CD4-positive, alpha-beta T cell (primary cell): Measurements from ENCODE around the gene PIAS1. TPM values are rescaled to one million over a fixed set of nuclear protein-coding genes. Genes with fewer than 3 reads are reported as not detected.
"Not testable (repeated sequence)": the region's sequence is repeated elsewhere in the genome, so short reads cannot be mapped to it uniquely, and the experiment has no call there.

Source experiments
- ATAC-seq: fragments of 200-7000 bp; cut with Tn5 transposase; one replicate; pipeline ENCODE4 v1.10.0; 2022; ENCODE audit warnings: mild to moderate bottlenecking; ENCODE audit not compliant: poor library complexity
- CTCF ChIA-PET: fragments of 350-600 bp; sonication (Branson Sonifier 250); formaldehyde crosslinking; loops from one replicate; lab custom pipeline; 2021; ENCODE audit warnings: antibody characterized with exemption, inconsistent platforms; lab: Charles Lee
- POLR2A ChIA-PET: fragments of 350-600 bp; sonication (Branson Sonifier 250); formaldehyde crosslinking; loops from one replicate; lab custom pipeline; 2021; ENCODE audit warnings: antibody characterized with exemption, inconsistent platforms; lab: Charles Lee
- DNase-seq, 14 experiments: peaks; one replicate each; pipeline ENCODE4 v3.0.0-alpha.2; 2013 to 2020; ENCODE audit warnings: mixed read lengths in 2 of 14
- H3K27ac ChIP-seq, 2 donors: one replicate each; pipeline versions ENCODE4 v1.5.1 to v1.7.0; 2013; ENCODE audit warnings: low read length in 2 of 2, low read depth in 1 of 2, mild to moderate bottlenecking in 1 of 2
- H3K27me3 ChIP-seq, 2 experiments: 1 replicate in 1 of 2; 2 replicates in 1 of 2; pipeline versions ENCODE4 v1.6.1 to v1.7.0; 2013; ENCODE audit warnings: low read length in 2 of 2, control low read depth in 1 of 2, mild to moderate bottlenecking in 1 of 2, moderate library complexity in 1 of 2; ENCODE audit not compliant: insufficient read depth in 2 of 2, control insufficient read depth in 1 of 2
- H3K36me3 ChIP-seq: one replicate; pipeline ENCODE4 v1.6.1; 2013; ENCODE audit warnings: low read length, control low read depth; ENCODE audit not compliant: insufficient read depth
- H3K4me1 ChIP-seq: one replicate; pipeline ENCODE4 v1.6.1; 2013; ENCODE audit warnings: low read length, control low read depth; ENCODE audit not compliant: insufficient read depth
- H3K4me3 ChIP-seq: one replicate; pipeline ENCODE4 v1.5.1; 2013; ENCODE audit warnings: mild to moderate bottlenecking, low read length, moderate library complexity
- H3K9me3 ChIP-seq, 2 experiments: 1 replicate in 1 of 2; 2 replicates in 1 of 2; pipeline versions ENCODE4 v1.6.1 to v1.7.0; 2013; ENCODE audit warnings: low read length in 2 of 2, mild to moderate bottlenecking in 2 of 2, control low read depth in 1 of 2, moderate library complexity in 1 of 2; ENCODE audit not compliant: control insufficient read depth in 1 of 2, insufficient read depth in 1 of 2
- H3K27ac Mint-ChIP-seq: one replicate; pipeline ENCODE4 v1.8.0; 2020; ENCODE audit warnings: mixed read lengths
- H3K27me3 Mint-ChIP-seq: one replicate; pipeline ENCODE4 v1.8.0; 2021; ENCODE audit warnings: mixed read lengths
- H3K36me3 Mint-ChIP-seq: one replicate; pipeline ENCODE4 v1.8.0; 2021; ENCODE audit warnings: low read depth, mixed read lengths
- H3K4me1 Mint-ChIP-seq: one replicate; pipeline ENCODE4 v1.8.0; 2021; ENCODE audit warnings: low read depth, mixed read lengths
- H3K4me3 Mint-ChIP-seq: one replicate; pipeline ENCODE4 v1.8.0; 2020; ENCODE audit warnings: mild to moderate bottlenecking, mixed read lengths
- H3K9me3 Mint-ChIP-seq: one replicate; pipeline ENCODE4 v1.8.0; 2020; ENCODE audit warnings: mixed read lengths
- CTCF ChIP-seq: fragments of 200-600 bp; IDR thresholded peaks from one replicate; pipeline ENCODE4 v1.8.0; 2022; ENCODE audit warnings: antibody characterized with exemption, mild to moderate bottlenecking
- intact Hi-C, 2 experiments: fragments of 100-400 bp; cut with DNase I in 1 of 2; cut with micrococcal nuclease in 1 of 2; formaldehyde crosslinking; loops; one replicate each; pipeline versions ENCODE4 v1.15.1 to v1.9.0; 2023 to 2025; cut with DNase I, micrococcal nuclease
- total RNA-seq, 174 experiments: library from RNA in 2 of 174; stranded (reverse) in 2 of 174; gene quantifications; one replicate each; pipeline ENCODE4 v1.2.3 and lab custom pipeline; 2021 to 2026

Gene PIAS1
- total RNA-seq, 2 experiments from 2014 or later: 73.1 to 74.8 TPM

DNA sequence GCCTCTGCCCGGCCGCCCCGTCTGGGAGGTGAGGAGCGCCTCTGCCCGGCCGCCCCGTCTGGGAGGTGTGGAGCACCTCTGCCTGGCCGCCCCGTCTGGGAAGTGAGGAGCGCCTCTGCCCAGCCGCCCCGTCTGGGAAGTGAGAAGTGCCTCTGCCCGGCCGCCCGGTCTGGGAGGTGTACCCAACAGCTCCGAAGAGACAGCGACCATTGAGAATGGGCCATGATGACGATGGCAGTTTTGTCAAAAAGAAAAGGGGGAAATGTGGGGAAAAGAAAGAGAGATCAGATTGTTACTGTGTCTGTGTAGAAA, 168.3 kb downstream of the PIAS1 start:
- intact Hi-C loops: loop anchor here in 1 of 2 experiments (10.0 kb wide), 1 partner anchor 698 kb away; the partner anchor contains the start of gene C15orf61
- CTCF ChIA-PET, H3K27ac ChIP-seq, ATAC-seq, DNase-seq, H3K4me3 ChIP-seq, H3K9me3 ChIP-seq, H3K27me3 Mint-ChIP-seq, H3K4me3 Mint-ChIP-seq, POLR2A ChIA-PET, H3K36me3 Mint-ChIP-seq, H3K27me3 ChIP-seq, H3K9me3 Mint-ChIP-seq, H3K4me1 ChIP-seq, H3K27ac Mint-ChIP-seq, H3K36me3 ChIP-seq: not testable (repeated sequence)
- H3K4me1 Mint-ChIP-seq: peaks cover 12% of the 10 kb centered on the region

DNA sequence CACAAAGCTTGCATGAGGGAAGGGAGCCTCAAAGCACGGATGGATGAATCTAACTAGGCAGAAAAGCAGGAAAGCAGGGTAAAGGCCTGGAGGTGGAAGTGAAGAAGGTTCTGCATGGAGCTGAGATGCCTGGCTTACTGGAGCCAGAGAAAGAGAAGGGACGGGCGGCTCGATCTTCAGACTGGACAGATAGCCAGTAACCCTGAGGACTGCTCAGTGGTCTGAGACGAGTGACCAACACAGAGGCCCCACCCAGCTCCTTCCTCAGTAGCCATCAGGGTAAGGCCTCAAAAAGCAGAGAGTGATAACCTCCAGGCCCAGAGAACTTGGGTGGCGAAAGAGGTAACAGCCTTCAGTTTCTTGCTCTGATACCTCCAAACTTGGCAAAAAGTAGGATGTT, 169.1 kb downstream of the PIAS1 start:
- POLR2A ChIA-PET: no interaction called here
- DNase-seq: no peak
- no peaks in the 10 kb centered on the region for H3K27me3 Mint-ChIP-seq

DNA sequence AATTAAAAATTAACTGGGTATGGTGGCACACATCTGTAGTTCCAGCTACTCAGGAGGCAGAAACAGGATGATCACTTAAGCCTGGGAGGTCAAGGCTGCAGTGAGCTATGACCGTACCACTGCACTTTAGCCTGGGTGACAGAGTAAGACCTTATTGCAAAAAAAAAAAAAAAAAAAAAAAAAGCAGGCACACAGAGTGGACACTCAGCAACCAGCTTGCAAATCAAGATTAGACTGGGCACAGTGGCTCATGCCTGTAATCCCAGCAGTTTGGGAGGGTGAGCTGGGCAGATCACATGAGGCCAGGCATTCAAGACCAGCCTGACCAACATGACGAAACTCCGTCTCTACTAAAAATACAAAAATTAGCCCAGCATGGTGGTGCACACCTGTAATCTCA, 170.0 kb downstream of the PIAS1 start:
- intact Hi-C loops: loop anchor here in 1 of 2 experiments (10.0 kb wide), 1 partner anchor 699 kb away; the partner anchor contains the start of gene C15orf61
- H3K27ac ChIP-seq: no peak overlapping the region
- CTCF ChIA-PET: no interaction called here
- DNase-seq (no peak), ATAC-seq (no peak)
- peaks cover 24% of the 10 kb centered on the region for H3K4me1 Mint-ChIP-seq
- peaks cover 2% of the 10 kb centered on the region for H3K36me3 ChIP-seq
- H3K4me1 ChIP-seq: peaks cover 19% of the 10 kb centered on the region
- POLR2A ChIA-PET: no interaction called here
- H3K9me3 ChIP-seq: no peaks in the 10 kb centered on the region
- H3K4me3 ChIP-seq: no peak overlapping the region
- no peak overlapping the region for H3K27ac Mint-ChIP-seq
- H3K4me3 Mint-ChIP-seq: no peak overlapping the region
- H3K27me3 ChIP-seq: no peaks in the 10 kb centered on the region
- H3K36me3 Mint-ChIP-seq: no peaks in the 10 kb centered on the region
- TF ChIP-seq CTCF: no peak
- no peaks in the 10 kb centered on the region for H3K9me3 Mint-ChIP-seq
- H3K27me3 Mint-ChIP-seq: no peaks in the 10 kb centered on the region

More for the DNA sequence above, 169.1 kb downstream of the PIAS1 start:
- Histone ChIP-seq H3K36me3 (peaks cover 7% of the 10 kb centered on the region), H3K27ac (no peak overlapping the region), H3K4me3 (no peak overlapping the region), H3K4me1 (peaks cover 10% of the 10 kb centered on the region), H3K9me3 (no peaks in the 10 kb centered on the region), H3K27me3 (no peaks in the 10 kb centered on the region)
- Mint-ChIP-seq H3K36me3 (no peaks in the 10 kb centered on the region), H3K4me1 (peaks cover 17% of the 10 kb centered on the region), H3K27ac (no peak overlapping the region), H3K9me3 (no peaks in the 10 kb centered on the region), H3K4me3 (no peak overlapping the region)
- no peak for TF ChIP-seq CTCF
- ATAC-seq: no peak
- intact Hi-C loops: loop anchor here in 1 of 2 experiments (10.0 kb wide), 1 partner anchor 698 kb away; the partner anchor contains the start of gene C15orf61
- CTCF ChIA-PET: no interaction called here
